WTC11 (cell line): ENCODE measurements around the gene PEX10. TPM values are rescaled to one million over a fixed set of nuclear protein-coding genes. Genes with fewer than 3 reads are reported as not detected.

Experiments used
- ATAC-seq: fragments of 200-7000 bp; cut with Tn5 transposase; 2 replicates; pipeline ENCODE4 v1.10.0; 2021; ENCODE audit warnings: mild to moderate bottlenecking, moderate library complexity
- CTCF ChIA-PET: fragments of 300-600 bp; sonication (Branson Sonifier 250); formaldehyde crosslinking; loops from one replicate; lab custom pipeline; 2021; ENCODE audit warnings: antibody characterized with exemption; lab: Charles Lee
- POLR2A ChIA-PET: fragments of 350-600 bp; sonication (Branson Sonifier 250); formaldehyde crosslinking; loops from one replicate; lab custom pipeline; 2021; ENCODE audit warnings: antibody characterized with exemption; lab: Charles Lee
- DNase-seq: peaks from one replicate; pipeline ENCODE4 v3.0.0; 2021; ENCODE audit warnings: low spot score
- H3K27ac Mint-ChIP-seq: 2 replicates; pipeline ENCODE4 v1.8.0; 2021; ENCODE audit warnings: mixed read lengths
- H3K27me3 Mint-ChIP-seq: 2 replicates; pipeline ENCODE4 v1.8.0; 2021; ENCODE audit warnings: low read depth, mild to moderate bottlenecking, moderate library complexity, mixed read lengths
- H3K36me3 Mint-ChIP-seq: 2 replicates; pipeline ENCODE4 v1.8.0; 2021; ENCODE audit warnings: mixed read lengths
- H3K4me1 Mint-ChIP-seq: 2 replicates; pipeline ENCODE4 v1.8.0; 2022; ENCODE audit warnings: mixed read lengths
- H3K4me3 Mint-ChIP-seq: 2 replicates; pipeline ENCODE4 v1.8.0; 2021; ENCODE audit warnings: mild to moderate bottlenecking, moderate library complexity, mixed read lengths
- H3K9me3 Mint-ChIP-seq: 2 replicates; pipeline ENCODE4 v1.8.0; 2021; ENCODE audit warnings: mixed read lengths
- ATF2 ChIP-seq: sonication (generic); formaldehyde crosslinking; IDR thresholded peaks from 2 replicates; pipeline ENCODE4 v1.8.1; 2022; ENCODE audit warnings: low read depth, missing genetic modification reagents, borderline replicate concordance
- ATF6 ChIP-seq: sonication (generic); formaldehyde crosslinking; IDR thresholded peaks from 2 replicates; pipeline ENCODE4 v1.8.1; 2023; ENCODE audit warnings: mild to moderate bottlenecking, missing genetic modification reagents
- CDX4 ChIP-seq: fragments of 250-450 bp; sonication (Bioruptor Pico); IDR thresholded peaks from 2 replicates; pipeline ENCODE4 v1.9.0; 2021; ENCODE audit warnings: moderate library complexity, mild to moderate bottlenecking, inconsistent platforms, borderline replicate concordance
- CREM ChIP-seq: sonication (generic); formaldehyde crosslinking; IDR thresholded peaks from 2 replicates; pipeline ENCODE4 v1.8.1; 2022; ENCODE audit warnings: mild to moderate bottlenecking, missing genetic modification reagents, moderate library complexity
- CTCF ChIP-seq: fragments of 200-600 bp; IDR thresholded peaks from 2 replicates; pipeline ENCODE4 v1.8.0; 2022; ENCODE audit warnings: antibody characterized with exemption
- E2F5 ChIP-seq: sonication (generic); formaldehyde crosslinking; IDR thresholded peaks from 2 replicates; pipeline ENCODE4 v1.8.1; 2022; ENCODE audit warnings: mild to moderate bottlenecking, moderate library complexity, missing genetic modification reagents
- ETV6 ChIP-seq: sonication (generic); formaldehyde crosslinking; IDR thresholded peaks from 2 replicates; pipeline ENCODE4 v1.8.1; 2022; ENCODE audit warnings: mild to moderate bottlenecking, missing genetic modification reagents
- FOXJ3 ChIP-seq: sonication (generic); formaldehyde crosslinking; IDR thresholded peaks from 2 replicates; pipeline ENCODE4 v1.9.0; 2021; ENCODE audit warnings: missing genetic modification reagents, mild to moderate bottlenecking, borderline replicate concordance
- FOXK1 ChIP-seq: sonication (generic); formaldehyde crosslinking; IDR thresholded peaks from 2 replicates; pipeline ENCODE4 v1.8.0; 2022; ENCODE audit warnings: mild to moderate bottlenecking, moderate library complexity, missing genetic modification reagents
- GABPB1 ChIP-seq: sonication (generic); formaldehyde crosslinking; IDR thresholded peaks from 2 replicates; pipeline ENCODE4 v1.8.1; 2023; ENCODE audit warnings: mild to moderate bottlenecking, missing genetic modification reagents
- JUN ChIP-seq: sonication (generic); formaldehyde crosslinking; IDR thresholded peaks from 2 replicates; pipeline ENCODE4 v1.8.0; 2023; ENCODE audit warnings: mild to moderate bottlenecking, missing genetic modification reagents
- NR2C2 ChIP-seq: sonication (generic); formaldehyde crosslinking; IDR thresholded peaks from 2 replicates; pipeline ENCODE4 v1.8.0; 2022; ENCODE audit warnings: mild to moderate bottlenecking, missing genetic modification reagents
- RELA ChIP-seq: sonication (generic); formaldehyde crosslinking; IDR thresholded peaks from 2 replicates; pipeline ENCODE4 v1.8.1; 2022; ENCODE audit warnings: missing genetic modification reagents, mild to moderate bottlenecking, borderline replicate concordance
- RORB ChIP-seq: fragments of 250-450 bp; sonication (Bioruptor Pico); IDR thresholded peaks from 2 replicates; pipeline ENCODE4 v1.9.0; 2021; ENCODE audit warnings: mild to moderate bottlenecking
- TEAD4 ChIP-seq: sonication (generic); formaldehyde crosslinking; IDR thresholded peaks from 2 replicates; pipeline ENCODE4 v1.8.0; 2022; ENCODE audit warnings: mild to moderate bottlenecking, missing genetic modification reagents
- USF2 ChIP-seq: sonication (generic); formaldehyde crosslinking; IDR thresholded peaks from 2 replicates; pipeline ENCODE4 v1.8.1; 2023; ENCODE audit warnings: mild to moderate bottlenecking, missing genetic modification reagents, moderate library complexity
- ZBTB21 ChIP-seq: sonication (generic); formaldehyde crosslinking; IDR thresholded peaks from 2 replicates; pipeline ENCODE4 v1.8.1; 2023; ENCODE audit warnings: mild to moderate bottlenecking, missing genetic modification reagents, borderline replicate concordance
- ZBTB43 ChIP-seq: sonication (generic); formaldehyde crosslinking; IDR thresholded peaks from 2 replicates; pipeline ENCODE4 v1.8.1; 2023; ENCODE audit warnings: mild to moderate bottlenecking, missing genetic modification reagents
- ZMAT4 ChIP-seq: fragments of 250-450 bp; sonication (Bioruptor Pico); IDR thresholded peaks from 2 replicates; pipeline ENCODE4 v1.9.0; 2021; ENCODE audit warnings: mild to moderate bottlenecking
- ZNF232 ChIP-seq: sonication (generic); formaldehyde crosslinking; IDR thresholded peaks from 2 replicates; pipeline ENCODE4 v1.8.0; 2022; ENCODE audit warnings: mild to moderate bottlenecking, missing genetic modification reagents
- ZNF263 ChIP-seq: sonication (generic); formaldehyde crosslinking; IDR thresholded peaks from 2 replicates; pipeline ENCODE4 v1.8.1; 2022; ENCODE audit warnings: low read depth, mild to moderate bottlenecking, moderate library complexity, missing genetic modification reagents
- ZNF425 ChIP-seq: fragments of 250-450 bp; sonication (Bioruptor Pico); conservative IDR thresholded peaks from 2 replicates; pipeline ENCODE4 v1.9.0; 2021; ENCODE audit warnings: mild to moderate bottlenecking
- total RNA-seq: library from RNA; stranded (reverse); gene quantifications from 3 replicates; pipeline ENCODE4 v1.2.3, GENCODE V29; 2021

PEX10 gene
- total RNA-seq, 1 experiment from 2014 or later: 29.3 TPM

- TF ChIP-seq ZNF425 (CRISPR knock-in tag) (no peak), JUN (CRISPR knock-in tag) (no peak), ZNF232 (CRISPR knock-in tag) (no peak), ETV6 (CRISPR knock-in tag) (no peak), RELA (CRISPR knock-in tag) (no peak)
These were observed 9.9 kb downstream of the PEX10 start (continued) for GRCh38 chr1:2402420-2402819.

- TF ChIP-seq USF2 (CRISPR knock-in tag): no peak
- TF ChIP-seq ZNF263: 0 out of 2 replicates have a peak, but pooled peaks have one; percentile 50
- TF ChIP-seq, all 79 proteins: peak for 1
- H3K36me3 Mint-ChIP-seq: peaks cover 56% of the 10 kb centered on the region
- no peak overlapping the region for H3K27ac Mint-ChIP-seq
- CTCF ChIA-PET: no interaction called here
- ATAC-seq (no peak), DNase-seq (no peak)
- H3K4me1 Mint-ChIP-seq: no peaks in the 10 kb centered on the region
- no peaks in the 10 kb centered on the region for H3K9me3 Mint-ChIP-seq
- no peaks in the 10 kb centered on the region for H3K27me3 Mint-ChIP-seq
- POLR2A ChIA-PET: no interaction called here
- no peak overlapping the region for H3K4me3 Mint-ChIP-seq
These were observed 11.3 kb downstream of the PEX10 start for GRCh38 chr1:2400950-2401649.

GRCh38 chr1:2400576-2400909, 11.8 kb downstream of the PEX10 start:
- Mint-ChIP-seq H3K9me3 (no peaks in the 10 kb centered on the region), H3K4me1 (no peaks in the 10 kb centered on the region), H3K27ac (no peak overlapping the region), H3K27me3 (no peaks in the 10 kb centered on the region), H3K36me3 (peaks cover 54% of the 10 kb centered on the region)
- CTCF ChIA-PET: no interaction called here
- ATAC-seq (no peak), DNase-seq (no peak)
- TF ChIP-seq ZMAT4 (CRISPR knock-in tag): no peak
- no peak for TF ChIP-seq ATF6 (CRISPR knock-in tag)
- no peak for TF ChIP-seq FOXK1 (CRISPR knock-in tag)
- TF ChIP-seq E2F5: no peak
- TF ChIP-seq ZNF232 (CRISPR knock-in tag): no peak
- TF ChIP-seq CDX4: no peak
- TF ChIP-seq ATF2: no peak
- no peak for TF ChIP-seq GABPB1 (CRISPR knock-in tag)
- TF ChIP-seq ZBTB43: no peak
- no peak for TF ChIP-seq FOXJ3 (CRISPR knock-in tag)
- no peak for TF ChIP-seq RORB (CRISPR knock-in tag)
- no peak for TF ChIP-seq TEAD4 (CRISPR knock-in tag)
- no peak for TF ChIP-seq CREM (CRISPR knock-in tag)
- TF ChIP-seq ZBTB21: no peak
- TF ChIP-seq NR2C2 (CRISPR knock-in tag): no peak
- no peak for TF ChIP-seq CTCF
- TF ChIP-seq, all 79 proteins: peak for 0
- no peak overlapping the region for H3K4me3 Mint-ChIP-seq
- POLR2A ChIA-PET: no interaction called here
